ENCODE measurements around the gene OXCT1. TPM values are rescaled to one million over a fixed set of nuclear protein-coding genes. Genes with fewer than 3 reads are reported as not detected.

The OXCT1 gene
- total and polyA plus RNA-seq, 9 of the 15 experiments (the other 6 are each of a cell fraction or from before 2014, with no cell fraction given): 24.7 to 61.2 (median 41.9) TPM

- no peak for TF ChIP-seq ZNF518B (CRISPR knock-in tag; IDR thresholded peaks at IDR 0.05)
- TF ChIP-seq HNRNPK (IDR thresholded peaks at IDR 0.05; ENCODE audit: low read depth, low read length, poor library complexity, severe bottlenecking): no peak
- no peak for TF ChIP-seq ZNF639 (CRISPR knock-in tag; conservative IDR thresholded peaks at IDR 0.05 in 1 of 2, IDR thresholded peaks at IDR 0.05 in 1 of 2)
- TF ChIP-seq CHD4 (IDR thresholded peaks at IDR 0.05; ENCODE audit: insufficient read depth, insufficient replicate concordance, low read depth, low read length, poor library complexity, severe bottlenecking): no peak
- TF ChIP-seq HMG20A (CRISPR knock-in tag; conservative IDR thresholded peaks at IDR 0.05): no peak
- TF ChIP-seq MEF2D (tag; conservative IDR thresholded peaks at IDR 0.05; ENCODE audit: low read depth): no peak
Measured at GRCh38 chr5:41683181-41683580, 187.0 kb downstream of the OXCT1 start (continued).

Data from K562 (cell line).